Esophagus muscularis mucosa (tissue), 3 donors: Measurements from ENCODE around the gene FAM149A.

Experiments
- CTCF ChIP-seq, 3 experiments: fragments of 200-600 bp in 2 of 3; fragments of 450-650 bp in 1 of 3; sonication (generic) in 2 of 3; IDR thresholded peaks; one replicate each; pipeline ENCODE4 v1.5.1; 2017 to 2019; ENCODE audit warnings: antibody characterized with exemption in 3 of 3, mild to moderate bottlenecking in 2 of 3, moderate library complexity in 1 of 3
- POLR2A ChIP-seq: fragments of 450-650 bp; IDR thresholded peaks from one replicate; pipeline ENCODE4 v1.6.1; 2017; ENCODE audit warnings: antibody characterized with exemption, moderate library complexity, mild to moderate bottlenecking, low read depth
- POLR2AphosphoS5 ChIP-seq, 2 donors: sonication (generic); formaldehyde crosslinking; IDR thresholded peaks; one replicate each; pipeline ENCODE4 v1.6.1; 2017; ENCODE audit warnings: antibody characterized with exemption in 2 of 2

DNA sequence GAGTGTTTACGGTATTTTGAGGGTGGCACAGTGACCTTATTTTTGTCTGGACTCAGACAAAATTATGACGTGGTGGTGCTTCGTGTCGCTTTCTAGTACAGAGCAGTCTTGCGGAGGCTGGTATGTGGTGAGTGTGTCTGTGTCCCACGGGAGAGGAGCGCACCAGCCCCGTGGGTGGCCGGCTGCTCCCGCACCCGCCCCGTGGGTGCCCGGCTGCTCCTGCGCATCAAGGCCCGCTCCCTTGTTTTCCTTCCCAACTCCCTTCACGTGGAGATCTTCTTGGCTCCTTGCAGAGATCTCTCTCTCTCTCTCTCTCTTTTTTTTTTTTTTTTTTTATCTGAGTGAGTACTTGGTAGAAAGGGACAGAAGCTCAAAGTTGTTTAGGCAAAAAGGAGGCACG is 12.2 kb upstream of the FAM149A start:
- TF ChIP-seq POLR2A (no peak), POLR2AphosphoS5 (IDR thresholded peaks at IDR 0.05) (no peak), CTCF (IDR thresholded peaks at IDR 0.05) (no peak)
